GM19397 (cell line): ENCODE results near the gene FYB2.

ENCODE experiments used
- ATAC-seq: cut with Tn5 transposase; IDR thresholded peaks from one replicate; pipeline ENCODE4 v1.9.1; 2021; ENCODE audit warnings: mild to moderate bottlenecking, moderate library complexity; ENCODE audit not compliant: unreplicated experiment

Gene FYB2

GRCh38 chr1:56819387-56819899 lies at the start of gene FYB2:
Gene FYB2 (minus strand): TSS chr1:56819404. CDS start chr1:56819290, 114 bp downstream.
- no peak for ATAC-seq

GRCh38 chr1:56868761-56869160 lies 49.6 kb upstream of the FYB2 start:
- no peak for ATAC-seq

- no peak for ATAC-seq
These were observed 48.3 kb upstream of the FYB2 start for GRCh38 chr1:56867491-56867890.

- ATAC-seq = no peak
These were observed 47.5 kb upstream of the FYB2 start for GRCh38 chr1:56866656-56867055.

GRCh38 chr1:56864430-56864829 lies 45.2 kb upstream of the FYB2 start:
- no peak for ATAC-seq

- ATAC-seq = no peak
These were observed 44.2 kb upstream of the FYB2 start for GRCh38 chr1:56863265-56863992.

- no peak for ATAC-seq
These were observed 40.1 kb upstream of the FYB2 start for GRCh38 chr1:56859287-56859686.

GRCh38 chr1:56856186-56856585 lies 37.0 kb upstream of the FYB2 start:
- ATAC-seq = no peak

GRCh38 chr1:56855190-56855589 lies 36.0 kb upstream of the FYB2 start:
- no peak for ATAC-seq

GRCh38 chr1:56854521-56855099 lies 35.4 kb upstream of the FYB2 start, which contains the start of gene C8A:
Gene C8A (plus strand): TSS chr1:56854797. CDS start chr1:56854902, 105 bp downstream.
- ATAC-seq = no peak

- no peak for ATAC-seq
These were observed 33.3 kb upstream of the FYB2 start for GRCh38 chr1:56852476-56852875.

- ATAC-seq = no peak
These were observed 31.7 kb upstream of the FYB2 start for GRCh38 chr1:56850922-56851321.

GRCh38 chr1:56850411-56850810 lies 31.2 kb upstream of the FYB2 start:
- no peak for ATAC-seq

- no peak for ATAC-seq
These were observed 30.5 kb upstream of the FYB2 start for GRCh38 chr1:56849750-56850149.

GRCh38 chr1:56845343-56845742 lies 26.1 kb upstream of the FYB2 start:
- ATAC-seq = no peak

- no peak for ATAC-seq
These were observed 25.4 kb upstream of the FYB2 start for GRCh38 chr1:56844545-56845136.

- ATAC-seq = no peak
These were observed 24.3 kb upstream of the FYB2 start for GRCh38 chr1:56843544-56843943.

- ATAC-seq = no peak
These were observed 19.6 kb upstream of the FYB2 start for GRCh38 chr1:56838759-56839158.

- ATAC-seq = no peak
These were observed 18.2 kb upstream of the FYB2 start for GRCh38 chr1:56837244-56837939.

GRCh38 chr1:56836359-56836758 lies 17.2 kb upstream of the FYB2 start:
- ATAC-seq = no peak

- no peak for ATAC-seq
These were observed 16.5 kb upstream of the FYB2 start for GRCh38 chr1:56835657-56836056.
